CD4-positive, CD25-positive, alpha-beta regulatory T cell (primary cell): ENCODE measurements around the gene RFC5. TPM values are rescaled to one million over a fixed set of nuclear protein-coding genes. Genes with fewer than 3 reads are reported as not detected.
A peak's percentile ranks its signal among the peaks of the same experiment; 100 is the strongest.
"Not testable (repeated sequence)": the region's sequence is repeated elsewhere in the genome, so short reads cannot be mapped to it uniquely, and the experiment has no call there.

ENCODE experiments used
- ATAC-seq, 2 donors: fragments of 150-1000 bp; cut with Tn5 transposase; one replicate each; pipeline ENCODE4 v1.10.0; 2021; ENCODE audit warnings: low read depth in 2 of 2, moderate number of reproducible peaks in 2 of 2, moderate library complexity in 1 of 2
- DNase-seq, 3 donors: peaks; one replicate each; pipeline versions ENCODE4 v3.0.0 to v3.0.0-alpha.2; 2012 to 2022; ENCODE audit warnings: mixed read lengths in 1 of 3
- H3K27ac ChIP-seq: one replicate; pipeline ENCODE4 v1.7.0; 2013; ENCODE audit warnings: mild to moderate bottlenecking, low read length; ENCODE audit not compliant: insufficient read depth, poor library complexity, severe bottlenecking
- H3K27me3 ChIP-seq: one replicate; pipeline ENCODE4 v1.7.0; 2013; ENCODE audit warnings: low read length; ENCODE audit not compliant: control insufficient read depth, insufficient read depth
- H3K36me3 ChIP-seq: one replicate; pipeline ENCODE4 v1.7.0; 2013; ENCODE audit warnings: mild to moderate bottlenecking, low read length, moderate library complexity; ENCODE audit not compliant: control insufficient read depth, insufficient read depth
- H3K4me1 ChIP-seq: 2 replicates; pipeline ENCODE4 v1.7.0; 2013; ENCODE audit warnings: mild to moderate bottlenecking, low read length; ENCODE audit not compliant: insufficient read depth, control insufficient read depth, poor library complexity, severe bottlenecking
- H3K4me3 ChIP-seq: one replicate; pipeline ENCODE4 v1.7.0; 2013; ENCODE audit warnings: low read depth, mild to moderate bottlenecking, low read length, moderate library complexity
- H3K9me3 ChIP-seq, 2 experiments: 1 replicate in 1 of 2; 2 replicates in 1 of 2; pipeline ENCODE4 v1.7.0; 2013; ENCODE audit warnings: low read length in 2 of 2, mild to moderate bottlenecking in 1 of 2, moderate library complexity in 1 of 2; ENCODE audit not compliant: control insufficient read depth in 2 of 2
- H3K27ac Mint-ChIP-seq, 3 donors: one replicate each; pipeline ENCODE4 v1.8.0; 2020 to 2022; ENCODE audit warnings: mild to moderate bottlenecking in 3 of 3, mixed read lengths in 3 of 3, moderate library complexity in 2 of 3
- H3K27me3 Mint-ChIP-seq: one replicate; pipeline ENCODE4 v1.8.0; 2022; ENCODE audit warnings: mild to moderate bottlenecking, mixed read lengths
- H3K36me3 Mint-ChIP-seq: one replicate; pipeline ENCODE4 v1.8.0; 2020; ENCODE audit warnings: mixed read lengths
- H3K4me1 Mint-ChIP-seq, 4 donors: one replicate each; pipeline ENCODE4 v1.8.0; 2020 to 2022; ENCODE audit warnings: mixed read lengths in 4 of 4, mild to moderate bottlenecking in 1 of 4
- H3K4me3 Mint-ChIP-seq, 4 donors: one replicate each; pipeline ENCODE4 v1.8.0; 2020 to 2022; ENCODE audit warnings: mild to moderate bottlenecking in 4 of 4, mixed read lengths in 4 of 4, moderate library complexity in 3 of 4
- H3K9me3 Mint-ChIP-seq, 7 donors: one replicate each; pipeline ENCODE4 v1.8.0; 2020 to 2022; ENCODE audit warnings: mixed read lengths in 7 of 7, mild to moderate bottlenecking in 3 of 7, moderate library complexity in 2 of 7
- polyA plus RNA-seq, 4 donors: library from polyadenylated mRNA; unstranded; fragments of 300-500 nt; fragmentation: Illumina TruSeq; gene quantifications; one replicate each; pipeline ENCODE4 v1.2.3, GENCODE V29; 2021
- total RNA-seq: library from RNA; stranded (reverse); gene quantifications from one replicate; pipeline ENCODE4 v1.2.3, GENCODE V29; 2022

RFC5 gene
- total and polyA plus RNA-seq, 5 donors from 2014 or later = 12.0 to 21.1 (median 20.1) TPM

DNA sequence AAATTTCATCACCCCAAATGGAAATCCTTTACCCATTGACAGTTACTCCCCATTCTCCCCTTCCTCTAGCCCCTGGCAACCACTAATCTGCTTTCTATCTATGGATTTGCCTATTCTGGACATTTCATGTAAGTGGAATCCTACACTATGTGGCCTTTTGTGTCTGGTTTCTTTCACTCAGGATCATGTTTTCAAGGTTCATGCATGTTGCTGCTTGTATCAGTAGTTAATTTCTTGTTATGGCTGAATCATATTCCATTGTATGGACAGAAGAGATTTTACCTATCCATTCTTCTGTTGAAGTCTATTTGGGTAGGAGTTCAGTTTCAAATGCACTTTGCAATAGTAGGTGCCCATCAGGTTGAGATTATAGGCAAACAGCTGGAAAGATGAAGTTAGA lies 1.4 kb downstream of the RFC5 start:
- Mint-ChIP-seq H3K36me3 (peaks cover 18% of the 10 kb centered on the region), H3K27ac (peak overlapping the region in 2 of 3 donors; percentile 3 to 39), H3K4me1 (peaks cover 10 to 26% (median 16%) of the 10 kb centered on the region in 4 donors), H3K4me3 (peak overlapping the region; percentile 27 to 90 (median 68)), H3K9me3 (peaks cover 0 to 2% (median 0%) of the 10 kb centered on the region in 7 donors), H3K27me3 (peaks cover 5% of the 10 kb centered on the region)
- Histone ChIP-seq H3K4me3 (peak overlapping the region; percentile 85), H3K4me1 (peaks cover 10% of the 10 kb centered on the region), H3K27me3 (no peaks in the 10 kb centered on the region), H3K27ac (no peak overlapping the region), H3K36me3 (peaks cover 29% of the 10 kb centered on the region), H3K9me3 (no peaks in the 10 kb centered on the region)
- ATAC-seq (no peak), DNase-seq (no peak)

DNA sequence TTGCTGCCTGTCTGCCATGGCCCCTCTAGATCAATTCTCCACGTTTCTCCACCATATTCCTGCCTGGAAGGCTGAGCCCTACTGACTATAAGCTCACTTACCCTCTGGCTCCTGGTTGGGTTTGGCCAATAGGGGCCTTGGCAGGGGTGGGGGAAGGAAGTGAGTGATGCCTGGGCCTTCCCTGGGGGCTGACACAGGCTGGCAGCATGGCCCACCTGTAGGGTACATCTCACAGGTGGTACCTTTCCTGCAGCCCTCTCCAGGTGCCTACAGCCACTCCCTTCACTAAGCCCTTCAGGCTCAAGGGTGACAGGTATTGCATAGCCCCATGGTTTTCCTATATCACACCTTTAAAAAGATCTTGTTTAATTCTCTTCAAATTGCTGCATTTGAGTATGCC lies 3.5 kb downstream of the RFC5 start:
- no peak overlapping the region for H3K27ac ChIP-seq
- no peaks in the 10 kb centered on the region for H3K27me3 ChIP-seq
- Mint-ChIP-seq H3K4me3 (peak overlapping the region in 1 of 4 donors; percentile 54), H3K36me3 (peaks cover 24% of the 10 kb centered on the region), H3K4me1 (peaks cover 10 to 26% (median 16%) of the 10 kb centered on the region in 4 donors), H3K9me3 (peaks cover 0 to 2% (median 0%) of the 10 kb centered on the region in 7 donors), H3K27me3 (peaks cover 5% of the 10 kb centered on the region), H3K27ac (no peak overlapping the region)
- DNase-seq (no peak), ATAC-seq (no peak)
- H3K4me3 ChIP-seq = no peak overlapping the region
- H3K9me3 ChIP-seq = no peaks in the 10 kb centered on the region
- peaks cover 33% of the 10 kb centered on the region for H3K36me3 ChIP-seq
- H3K4me1 ChIP-seq = peaks cover 10% of the 10 kb centered on the region

- ATAC-seq, H3K27me3 Mint-ChIP-seq, H3K27ac ChIP-seq, DNase-seq, H3K4me1 ChIP-seq, H3K4me3 ChIP-seq, H3K9me3 ChIP-seq, H3K9me3 Mint-ChIP-seq, H3K4me3 Mint-ChIP-seq, H3K27me3 ChIP-seq: not testable (repeated sequence)
- peaks cover 32% of the 10 kb centered on the region for H3K36me3 Mint-ChIP-seq
- peaks cover 7 to 18% (median 9%) of the 10 kb centered on the region in 4 donors for H3K4me1 Mint-ChIP-seq
- H3K36me3 ChIP-seq = peaks cover 52% of the 10 kb centered on the region
- H3K27ac Mint-ChIP-seq = peak overlapping the region in 1 of 3 donors; percentile 15
Observed at GRCh38 chr12:118022097-118022727, 5.7 kb downstream of the RFC5 start.

GRCh38 chr12:118022728-118023109 lies 6.2 kb downstream of the RFC5 start:
- H3K36me3 Mint-ChIP-seq = peaks cover 36% of the 10 kb centered on the region
- H3K4me1 ChIP-seq = peaks cover 2% of the 10 kb centered on the region
- H3K27me3 Mint-ChIP-seq = no peaks in the 10 kb centered on the region
- H3K36me3 ChIP-seq = peaks cover 54% of the 10 kb centered on the region
- H3K4me3 Mint-ChIP-seq = no peak overlapping the region
- no peak overlapping the region for H3K4me3 ChIP-seq
- ATAC-seq (no peak), DNase-seq (no peak)
- no peaks in the 10 kb centered on the region for H3K9me3 Mint-ChIP-seq
- H3K27ac ChIP-seq = no peak overlapping the region
- H3K27ac Mint-ChIP-seq = no peak overlapping the region
- H3K9me3 ChIP-seq = no peaks in the 10 kb centered on the region
- peaks cover 5 to 14% (median 7%) of the 10 kb centered on the region in 4 donors for H3K4me1 Mint-ChIP-seq
- no peaks in the 10 kb centered on the region for H3K27me3 ChIP-seq

DNA sequence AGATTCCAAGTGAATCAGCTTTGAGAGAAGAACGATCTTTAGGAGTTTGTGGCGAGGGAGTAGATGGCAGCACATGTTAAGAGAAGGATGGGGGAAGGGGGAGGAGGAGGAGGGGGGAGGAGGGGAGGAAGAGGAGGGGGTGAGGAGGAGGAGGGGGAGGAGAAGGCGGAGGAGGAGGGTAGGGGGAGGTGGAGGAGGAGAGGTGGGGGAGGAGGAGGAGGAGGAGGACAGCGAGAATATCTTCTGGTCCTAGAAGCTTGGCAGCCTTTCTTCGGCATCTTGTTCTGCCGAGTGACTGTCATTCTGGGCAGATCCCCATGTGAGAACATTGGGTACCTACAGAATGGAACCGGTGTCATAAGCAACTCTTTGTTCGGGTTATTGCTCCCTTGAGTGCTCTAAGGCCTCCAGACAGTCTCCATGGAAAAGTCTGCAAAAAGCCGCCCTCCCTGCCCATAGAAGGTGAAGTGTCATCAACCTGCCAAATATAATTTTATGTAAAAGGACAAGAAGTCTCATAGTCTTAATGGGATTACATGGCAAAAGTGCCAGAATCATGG lies 6.9 kb downstream of the RFC5 start:
- DNase-seq (no peak), ATAC-seq (no peak)
- no peaks in the 10 kb centered on the region for H3K4me1 ChIP-seq
- H3K27ac ChIP-seq = no peak overlapping the region
- H3K9me3 ChIP-seq = no peaks in the 10 kb centered on the region
- Mint-ChIP-seq H3K36me3 (peaks cover 38% of the 10 kb centered on the region), H3K27me3 (no peaks in the 10 kb centered on the region), H3K4me3 (no peak overlapping the region), H3K27ac (no peak overlapping the region), H3K9me3 (no peaks in the 10 kb centered on the region), H3K4me1 (peaks cover 0 to 9% (median 4%) of the 10 kb centered on the region in 4 donors)
- H3K27me3 ChIP-seq = no peaks in the 10 kb centered on the region
- no peak overlapping the region for H3K4me3 ChIP-seq
- H3K36me3 ChIP-seq = peaks cover 58% of the 10 kb centered on the region

GRCh38 chr12:118025168-118025567 lies 8.7 kb downstream of the RFC5 start:
- Histone ChIP-seq H3K27me3 (no peaks in the 10 kb centered on the region), H3K36me3 (peaks cover 50% of the 10 kb centered on the region), H3K4me1 (no peaks in the 10 kb centered on the region), H3K9me3 (no peaks in the 10 kb centered on the region), H3K27ac (no peak overlapping the region), H3K4me3 (no peak overlapping the region)
- peaks cover 47% of the 10 kb centered on the region for H3K36me3 Mint-ChIP-seq
- peaks cover 0 to 8% (median 1%) of the 10 kb centered on the region in 4 donors for H3K4me1 Mint-ChIP-seq
- DNase-seq (no peak), ATAC-seq (no peak)
- peak overlapping the region in 1 of 3 donors; percentile 46 for H3K27ac Mint-ChIP-seq
- no peaks in the 10 kb centered on the region for H3K27me3 Mint-ChIP-seq
- no peaks in the 10 kb centered on the region for H3K9me3 Mint-ChIP-seq
- H3K4me3 Mint-ChIP-seq = no peak overlapping the region

DNA sequence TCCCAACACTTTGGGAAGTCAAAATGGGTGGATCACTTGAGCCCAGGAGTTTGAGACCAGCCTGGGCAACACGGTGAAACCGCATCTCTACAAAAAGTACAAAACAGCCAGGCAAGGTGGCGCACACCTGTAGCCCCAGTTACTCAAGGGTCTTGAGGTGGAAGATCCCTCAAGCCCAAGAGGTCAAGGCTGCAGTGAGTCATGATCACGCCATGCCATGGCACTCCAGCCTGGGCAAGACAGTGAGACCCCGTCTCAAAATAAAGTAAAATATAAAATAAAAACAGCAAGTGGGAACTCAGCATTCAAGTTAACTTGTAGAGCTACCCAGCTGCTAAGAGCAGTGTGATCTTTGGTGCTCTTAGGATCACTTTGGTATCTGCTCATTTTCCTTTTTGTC lies 12.7 kb downstream of the RFC5 start:
- Histone ChIP-seq H3K4me3 (no peak overlapping the region), H3K9me3 (no peaks in the 10 kb centered on the region), H3K4me1 (no peaks in the 10 kb centered on the region), H3K27ac (no peak overlapping the region), H3K27me3 (no peaks in the 10 kb centered on the region), H3K36me3 (peaks cover 69% of the 10 kb centered on the region)
- DNase-seq = no peak
- ATAC-seq = no peak
- Mint-ChIP-seq H3K4me1 (peaks cover 0 to 7% (median 5%) of the 10 kb centered on the region in 4 donors), H3K36me3 (peaks cover 49% of the 10 kb centered on the region), H3K4me3 (no peak overlapping the region), H3K27me3 (no peaks in the 10 kb centered on the region), H3K9me3 (no peaks in the 10 kb centered on the region), H3K27ac (peak overlapping the region in 1 of 3 donors; percentile 39)

GRCh38 chr12:118032188-118032587 lies 15.7 kb downstream of the RFC5 start:
- H3K4me3 Mint-ChIP-seq = no peak overlapping the region

More at GRCh38 chr12:118032188-118032587, 15.7 kb downstream of the RFC5 start:
- Histone ChIP-seq H3K36me3 (peaks cover 76% of the 10 kb centered on the region), H3K27me3 (no peaks in the 10 kb centered on the region), H3K27ac (no peak overlapping the region), H3K4me3 (no peak overlapping the region), H3K4me1 (no peaks in the 10 kb centered on the region), H3K9me3 (no peaks in the 10 kb centered on the region)
- Mint-ChIP-seq H3K27ac (peak overlapping the region in 2 of 3 donors; percentile 67 to 69), H3K4me1 (peaks cover 2 to 7% (median 7%) of the 10 kb centered on the region in 4 donors), H3K27me3 (no peaks in the 10 kb centered on the region), H3K36me3 (peaks cover 58% of the 10 kb centered on the region), H3K9me3 (no peaks in the 10 kb centered on the region)
- no peak for ATAC-seq
- DNase-seq = no peak
